ENCODE data around the gene PRKCA.
"Not testable (repeated sequence)": the region's sequence is repeated elsewhere in the genome, so short reads cannot be mapped to it uniquely, and the experiment has no call there.

The PRKCA gene

GRCh38 chr17:66290101-66290722 is 12.2 kb upstream of the PRKCA start:
- no peak for DNase-seq (ENCODE audit: low spot score)

DNA sequence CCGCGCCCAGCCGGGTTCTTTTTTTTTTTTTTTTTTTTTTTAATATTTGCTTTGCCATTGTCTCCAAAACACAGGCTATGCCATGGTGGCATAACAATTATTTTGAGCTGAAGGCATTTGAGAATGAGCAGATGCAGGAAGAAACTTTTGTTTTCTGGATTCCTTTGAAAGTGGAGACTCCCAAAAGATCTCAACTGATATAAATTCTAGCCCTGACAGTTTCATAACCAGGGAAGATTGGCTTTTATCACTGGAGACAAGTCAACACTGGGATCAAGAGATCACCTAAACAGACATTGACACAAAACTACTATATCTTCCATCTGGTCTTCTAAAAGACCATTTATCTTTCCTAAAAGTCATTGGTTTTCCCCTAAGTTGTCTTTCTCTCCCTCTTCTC is 10.1 kb upstream of the PRKCA start:
- no peak for DNase-seq (ENCODE audit: low spot score)

DNA sequence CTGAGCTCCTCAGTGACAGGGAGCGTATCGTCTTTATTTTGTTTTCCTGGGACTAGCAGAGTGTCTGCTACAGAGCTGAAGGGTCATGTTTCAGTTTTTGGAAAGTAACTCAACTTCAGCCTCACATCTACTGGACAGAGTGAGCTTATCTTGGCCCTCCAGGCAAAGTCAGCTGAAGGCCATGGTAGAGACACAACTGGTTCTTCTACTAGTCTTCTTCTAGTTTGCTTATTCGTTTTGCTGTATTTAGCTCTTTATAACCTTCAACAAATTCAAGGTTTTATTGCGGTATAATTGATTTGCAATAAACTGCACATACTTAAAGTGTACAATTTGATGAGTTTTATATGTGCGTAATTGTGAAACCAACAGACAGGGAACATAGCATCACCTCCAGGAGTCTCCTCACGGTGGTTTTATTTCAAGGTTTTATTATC is 6.1 kb upstream of the PRKCA start:
- no peak for DNase-seq (ENCODE audit: low spot score)

GRCh38 chr17:66297443-66297842 is 5.0 kb upstream of the PRKCA start:
- DNase-seq (ENCODE audit: low spot score) = not testable (repeated sequence)

DNA sequence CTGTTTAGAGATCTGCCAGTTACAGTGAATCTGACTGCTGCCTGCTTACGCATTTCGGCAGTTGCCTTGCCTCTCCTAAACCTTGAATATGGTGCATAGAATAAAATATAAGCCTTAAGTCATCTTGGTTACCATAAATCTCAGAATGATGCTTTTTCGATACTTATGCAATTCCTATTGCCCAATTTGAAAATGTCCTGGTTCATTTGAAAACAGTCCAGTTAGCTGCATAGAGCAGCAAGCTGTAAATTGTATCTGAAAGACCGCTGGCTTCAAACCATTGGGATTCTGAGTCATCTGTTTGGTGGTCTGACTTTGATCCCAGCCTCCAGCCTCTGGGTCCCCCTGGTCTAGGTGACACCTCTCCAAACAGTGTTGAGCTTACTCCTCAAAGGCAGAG is 2.7 kb upstream of the PRKCA start:
- no peak for DNase-seq (ENCODE audit: low spot score)

GRCh38 chr17:66300956-66301355 is 1.5 kb upstream of the PRKCA start:
- no peak for DNase-seq (ENCODE audit: low spot score)

DNA sequence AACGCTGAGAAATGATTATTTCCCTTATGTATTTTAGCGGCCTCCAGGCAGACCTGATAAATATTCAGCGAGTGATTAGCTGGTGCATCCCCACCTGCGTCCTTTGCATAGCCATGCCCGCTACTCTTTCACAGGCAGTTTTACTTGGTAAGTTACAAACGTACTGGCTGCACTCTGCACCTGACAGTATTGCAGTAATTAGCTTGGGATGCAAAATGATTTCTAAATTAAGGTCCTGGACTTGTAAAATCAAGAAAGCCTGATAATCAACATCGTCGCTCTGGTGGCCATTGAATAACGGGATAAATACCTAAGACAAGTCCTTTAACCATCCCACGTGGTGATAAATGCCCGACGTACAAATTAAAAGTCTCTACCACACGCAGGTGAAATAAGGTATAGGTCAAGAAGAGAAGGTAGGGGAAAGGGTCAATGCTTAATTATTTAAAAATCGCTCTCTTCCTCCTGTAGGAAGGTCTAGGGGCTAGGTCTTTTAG is 998 bp upstream of the PRKCA start:
- no peak for DNase-seq (ENCODE audit: low spot score)

GRCh38 chr17:66302761-66303626 is 581 bp downstream of the PRKCA start:
- DNase-seq (ENCODE audit: low spot score) = peak; percentile 32

GRCh38 chr17:66304304-66305174 is 2.1 kb downstream of the PRKCA start:
- peak; percentile 17 for DNase-seq (ENCODE audit: low spot score)

DNA sequence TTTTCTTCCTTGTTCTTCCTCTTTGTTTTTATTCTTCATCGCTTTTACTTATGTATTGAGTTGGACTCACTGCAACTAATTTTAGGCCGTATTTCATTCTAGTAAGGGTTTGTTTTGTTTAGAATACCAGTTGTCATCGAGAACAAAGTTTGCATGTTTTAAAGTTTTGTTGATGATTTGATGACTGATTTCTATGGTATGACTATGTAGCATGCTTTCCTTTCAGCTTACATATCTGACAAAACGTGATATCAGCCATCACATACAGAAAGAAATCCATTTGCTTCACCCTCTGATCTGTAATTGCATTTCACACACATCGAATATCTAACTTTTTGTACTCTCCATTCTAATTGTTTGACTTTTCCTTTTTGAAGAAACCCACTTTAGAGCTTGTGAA is 4.0 kb downstream of the PRKCA start:
- DNase-seq (ENCODE audit: low spot score) = no peak

- no peak for DNase-seq (ENCODE audit: low spot score)
Observed at GRCh38 chr17:66307257-66307656, 4.8 kb downstream of the PRKCA start.

- no peak for DNase-seq (ENCODE audit: low spot score)
Observed at GRCh38 chr17:66308856-66309255, 6.4 kb downstream of the PRKCA start.

GRCh38 chr17:66309793-66310192 is 7.4 kb downstream of the PRKCA start:
- DNase-seq (ENCODE audit: low spot score) = no peak

DNA sequence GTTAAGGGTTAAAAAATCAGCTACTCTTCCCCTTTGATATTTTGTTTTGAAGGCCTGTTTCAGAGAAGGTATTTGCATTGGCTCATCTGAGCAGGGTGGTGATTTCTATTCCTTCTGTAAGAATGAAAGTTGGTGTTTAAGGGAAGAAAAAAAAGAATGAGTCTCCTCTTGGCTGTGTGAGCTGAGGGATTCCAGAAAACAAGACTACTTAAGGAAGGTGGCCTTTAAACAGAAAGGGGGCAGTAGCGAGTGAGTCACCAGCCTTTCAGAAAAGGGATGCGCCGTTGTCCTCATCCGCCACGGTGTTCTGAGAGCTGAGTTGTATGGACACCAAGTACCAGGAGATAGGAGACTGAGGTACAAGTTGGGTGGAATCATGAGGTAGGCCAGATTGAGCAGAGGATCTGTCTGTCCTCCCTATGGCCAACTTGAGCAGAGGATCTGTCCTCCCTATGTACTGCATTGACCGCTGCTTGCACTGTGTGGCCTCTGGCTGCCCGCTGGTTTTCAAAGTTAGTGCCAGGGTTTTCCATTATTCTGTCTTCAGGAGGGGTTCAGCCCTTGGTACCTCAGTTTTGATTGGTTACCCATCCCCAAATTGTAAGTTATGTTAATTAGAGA is 8.2 kb downstream of the PRKCA start:
- DNase-seq (ENCODE audit: low spot score) = no peak

- DNase-seq (ENCODE audit: low spot score) = no peak
Observed at GRCh38 chr17:66312912-66313311, 10.5 kb downstream of the PRKCA start.

GRCh38 chr17:66313325-66313724 is 10.9 kb downstream of the PRKCA start:
- DNase-seq (ENCODE audit: low spot score) = no peak

GRCh38 chr17:66313995-66314659 is 11.7 kb downstream of the PRKCA start:
- no peak for DNase-seq (ENCODE audit: low spot score)

- DNase-seq (ENCODE audit: low spot score) = no peak
Observed at GRCh38 chr17:66317629-66318028, 15.2 kb downstream of the PRKCA start.

- no peak for DNase-seq (ENCODE audit: low spot score)
Observed at GRCh38 chr17:66319226-66319625, 16.8 kb downstream of the PRKCA start.

DNA sequence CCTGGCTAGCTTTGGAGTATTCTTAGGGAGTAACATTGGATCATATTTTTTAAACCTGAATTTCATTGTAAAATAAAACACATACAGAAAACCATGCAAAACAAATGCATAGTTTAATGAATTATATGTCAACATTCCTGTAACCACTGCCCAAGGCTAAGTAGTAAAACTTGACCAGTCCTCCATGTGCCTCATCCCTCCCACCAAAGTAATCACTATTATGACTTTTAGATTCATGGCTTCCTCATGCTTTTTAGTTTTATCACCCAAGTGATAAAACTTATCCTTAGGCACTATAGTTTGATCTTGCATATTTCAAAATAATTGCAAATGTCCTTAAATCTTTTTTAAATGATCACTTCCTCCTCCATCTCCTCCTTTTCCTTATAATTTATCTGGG is 20.4 kb downstream of the PRKCA start:
- no peak for DNase-seq (ENCODE audit: low spot score)

DNA sequence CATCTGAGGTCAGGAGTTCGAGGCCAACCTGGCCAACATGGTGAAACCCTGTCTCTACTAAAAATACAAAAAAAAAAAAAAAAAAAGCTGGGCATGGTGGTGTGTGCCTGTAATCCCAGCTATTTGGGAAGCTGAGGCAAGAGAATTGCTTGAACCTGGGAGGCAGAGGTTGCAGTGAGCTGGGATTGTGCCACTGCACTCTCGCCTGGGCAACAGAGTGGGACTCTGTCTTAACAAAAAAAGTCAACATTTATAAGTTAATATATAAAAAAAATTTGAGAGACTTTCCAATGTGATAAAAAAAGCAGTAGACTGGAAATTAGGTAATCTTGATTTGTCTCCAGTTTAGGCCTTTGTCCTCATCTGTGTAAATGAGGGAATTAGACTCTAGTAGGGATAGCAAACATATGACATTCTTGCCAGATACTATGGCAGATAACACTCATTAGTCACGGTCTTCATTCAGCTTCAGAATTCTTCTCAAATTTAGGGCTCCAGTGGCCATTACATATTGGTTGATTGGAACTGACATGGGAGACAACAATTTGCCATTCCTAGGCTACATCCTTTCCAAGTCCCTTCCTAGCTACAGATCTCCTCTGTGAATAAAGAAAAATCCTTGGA is 22.1 kb downstream of the PRKCA start:
- not testable (repeated sequence) for DNase-seq (ENCODE audit: low spot score)
